GM18870 (cell line): ENCODE results near the gene EIF2B5.

Experiments
- ATAC-seq: cut with Tn5 transposase; IDR thresholded peaks from one replicate; pipeline ENCODE4 v1.9.1; 2021; ENCODE audit warnings: moderate library complexity; ENCODE audit not compliant: unreplicated experiment

EIF2B5 gene

GRCh38 chr3:184172681-184173373 lies 37.7 kb downstream of the EIF2B5 start:
- ATAC-seq = no peak

GRCh38 chr3:184173374-184173722 lies 38.2 kb downstream of the EIF2B5 start:
- no peak for ATAC-seq

DNA sequence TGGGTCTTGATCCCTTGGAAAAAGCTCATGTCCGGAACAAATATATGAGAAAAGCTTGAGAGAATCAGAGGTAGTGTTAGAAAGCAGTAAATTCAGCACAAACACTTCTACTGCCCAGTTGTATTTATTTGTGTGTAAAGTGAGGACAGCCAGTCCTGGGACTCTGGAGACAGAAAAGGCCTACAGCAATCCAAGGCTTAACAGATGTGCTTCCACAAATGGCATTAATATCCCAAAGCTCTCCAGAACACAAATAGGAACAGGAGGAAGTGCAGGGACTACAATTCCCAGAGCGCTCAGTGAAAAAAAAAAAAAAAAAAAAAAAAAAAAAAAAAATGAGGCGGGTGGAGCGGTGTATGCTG lies 39.1 kb downstream of the EIF2B5 start:
- ATAC-seq = no peak

DNA sequence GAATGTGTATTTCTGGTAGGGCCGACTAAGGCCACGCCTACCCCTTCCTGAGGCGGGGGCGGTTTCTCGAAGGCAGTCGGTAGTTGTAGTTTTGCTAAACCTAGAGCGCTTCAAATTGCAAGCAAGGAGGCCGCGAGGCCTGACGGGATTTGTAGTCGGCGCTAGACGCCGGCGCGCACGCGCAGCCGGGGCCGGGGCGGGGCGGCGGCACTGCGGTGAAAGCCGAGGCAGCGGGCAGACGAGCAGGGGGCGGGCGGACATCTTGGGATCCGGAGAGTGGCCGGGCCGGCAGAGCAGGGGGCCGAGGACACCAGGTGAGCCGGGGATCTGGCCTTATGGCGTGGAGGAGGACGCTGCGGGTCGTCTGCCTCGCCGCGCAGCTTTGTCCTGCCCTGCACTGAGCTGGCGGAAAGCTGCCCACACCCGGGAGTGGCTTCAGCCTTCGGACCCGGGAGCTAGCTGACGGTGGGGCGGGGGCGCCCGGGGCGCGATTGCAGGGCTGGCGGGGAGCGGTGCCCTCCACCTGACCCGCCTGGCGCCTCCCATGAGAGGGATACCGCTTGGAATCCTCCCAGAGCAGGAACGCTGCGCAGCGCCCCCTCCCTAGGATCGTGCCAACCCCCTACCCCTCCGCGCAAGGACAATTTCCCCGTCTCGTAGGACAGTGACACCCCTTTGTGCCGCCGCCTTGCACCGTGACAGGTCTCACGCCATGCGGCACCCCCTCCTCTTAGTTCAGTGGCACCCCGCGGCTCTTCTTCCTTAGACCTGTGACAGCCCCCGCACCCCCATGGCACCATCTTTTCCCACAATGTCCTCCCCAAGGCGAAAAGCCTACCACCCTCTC lies 39.7 kb downstream of the EIF2B5 start, which contains the start of gene AP2M1:
Gene AP2M1, plus strand, starts transcription at position 210 of the 847 bp plus-strand sequence. CDS start 2,139 bp downstream, outside the sequence.
- peak; percentile 97 for ATAC-seq

DNA sequence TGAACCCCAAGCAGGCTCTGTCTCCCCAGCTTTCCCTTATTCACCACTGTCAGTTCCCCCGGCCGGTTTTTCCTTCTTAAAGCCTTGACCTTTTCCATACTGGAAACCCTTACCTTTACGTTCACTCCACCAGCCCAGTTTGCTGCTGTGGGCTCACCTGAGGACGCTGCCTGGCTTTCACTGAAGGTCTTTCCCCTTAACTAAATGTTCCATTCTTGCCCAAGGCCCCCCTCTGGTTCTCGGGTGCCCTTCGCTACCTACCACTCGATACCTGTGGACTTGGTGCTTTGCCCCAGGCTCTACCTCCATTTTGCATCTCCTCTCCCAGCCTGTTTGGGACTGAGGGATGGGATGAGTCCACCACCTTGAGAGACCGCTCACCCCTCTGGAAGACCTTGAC lies 40.3 kb downstream of the EIF2B5 start:
- ATAC-seq = no peak

DNA sequence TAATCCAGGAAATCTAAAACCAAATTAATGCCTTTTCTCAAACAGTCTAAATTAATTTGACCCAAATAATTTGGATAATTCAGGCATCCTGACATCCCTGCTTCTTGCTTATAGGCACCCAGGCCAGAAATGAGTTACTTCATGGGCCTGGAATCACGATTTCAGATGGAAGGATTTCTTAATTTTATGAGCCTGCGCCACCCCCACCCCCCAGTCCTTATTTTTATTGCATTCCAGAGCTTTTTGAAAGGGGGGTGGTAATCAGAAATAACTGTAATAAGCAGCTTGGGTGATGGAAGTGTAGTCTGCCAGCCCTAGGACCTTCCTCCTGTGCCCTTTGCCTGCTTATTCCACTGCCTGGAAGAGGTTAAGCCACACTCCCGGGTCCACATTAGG lies 40.8 kb downstream of the EIF2B5 start:
- ATAC-seq = no peak

DNA sequence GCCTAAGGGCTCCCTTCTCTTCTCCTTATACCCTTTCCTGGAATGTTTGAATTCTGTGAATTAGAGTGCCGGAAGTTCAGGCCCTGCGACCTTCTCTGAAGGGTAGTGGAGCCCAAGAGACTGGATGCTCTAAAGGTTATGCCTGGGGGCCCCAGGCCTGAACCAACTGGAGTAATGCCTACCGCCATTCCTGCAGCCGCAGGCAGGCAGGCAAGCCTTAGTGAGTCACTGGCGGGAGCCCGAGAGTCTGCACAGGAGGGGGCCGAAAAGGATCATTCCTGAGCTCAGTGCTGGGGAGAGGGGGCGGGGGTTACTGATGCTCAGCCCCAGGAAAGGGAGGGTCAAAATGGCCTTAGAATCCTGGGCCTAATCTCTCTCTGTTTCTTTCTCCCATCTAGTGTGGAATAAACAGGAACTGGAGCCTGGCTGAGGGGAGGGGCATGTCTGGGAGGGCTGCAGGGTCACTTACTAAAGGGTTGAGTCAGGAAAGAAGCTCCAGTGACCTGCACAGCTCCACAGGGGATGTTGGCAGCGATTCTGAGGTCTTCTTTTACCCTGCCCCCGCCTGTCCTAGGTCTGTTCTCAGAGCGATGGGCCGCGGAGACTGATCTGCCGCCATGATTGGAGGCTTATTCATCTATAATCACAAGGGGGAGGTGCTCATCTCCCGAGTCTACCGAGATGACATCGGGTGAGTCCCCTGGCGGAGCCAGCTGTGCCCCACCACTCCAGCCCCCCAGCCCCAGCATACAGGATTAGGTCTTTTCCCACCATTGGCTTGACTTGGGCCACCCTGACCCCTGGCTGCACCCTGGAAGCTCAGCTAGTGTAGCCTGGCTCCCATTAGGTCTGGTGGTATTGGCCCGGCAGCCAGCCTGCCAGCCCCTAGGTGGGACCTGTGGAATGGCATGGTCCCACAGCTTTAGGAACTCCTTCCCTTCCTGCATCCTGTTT lies 41.5 kb downstream of the EIF2B5 start:
- no peak for ATAC-seq

DNA sequence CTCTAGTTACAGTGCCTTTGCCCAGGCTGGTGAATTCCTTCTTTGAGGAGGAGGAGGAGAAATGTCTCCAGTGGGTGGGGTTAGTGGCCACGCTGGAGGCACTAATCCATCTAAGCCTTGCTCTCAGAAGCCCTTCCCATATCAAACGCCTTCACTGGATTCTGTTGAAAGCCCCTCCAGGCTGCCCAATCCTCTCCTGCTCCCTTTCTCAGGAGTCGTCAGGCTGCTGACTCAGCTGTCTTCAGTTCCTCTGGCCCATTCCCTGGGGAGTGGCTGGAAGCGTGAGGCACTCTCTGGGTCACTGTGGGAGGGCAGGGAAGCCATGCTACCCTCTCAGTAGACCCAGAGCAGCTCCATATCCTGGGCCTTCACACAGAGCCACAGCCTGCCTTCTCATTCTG lies 42.2 kb downstream of the EIF2B5 start:
- no peak for ATAC-seq

DNA sequence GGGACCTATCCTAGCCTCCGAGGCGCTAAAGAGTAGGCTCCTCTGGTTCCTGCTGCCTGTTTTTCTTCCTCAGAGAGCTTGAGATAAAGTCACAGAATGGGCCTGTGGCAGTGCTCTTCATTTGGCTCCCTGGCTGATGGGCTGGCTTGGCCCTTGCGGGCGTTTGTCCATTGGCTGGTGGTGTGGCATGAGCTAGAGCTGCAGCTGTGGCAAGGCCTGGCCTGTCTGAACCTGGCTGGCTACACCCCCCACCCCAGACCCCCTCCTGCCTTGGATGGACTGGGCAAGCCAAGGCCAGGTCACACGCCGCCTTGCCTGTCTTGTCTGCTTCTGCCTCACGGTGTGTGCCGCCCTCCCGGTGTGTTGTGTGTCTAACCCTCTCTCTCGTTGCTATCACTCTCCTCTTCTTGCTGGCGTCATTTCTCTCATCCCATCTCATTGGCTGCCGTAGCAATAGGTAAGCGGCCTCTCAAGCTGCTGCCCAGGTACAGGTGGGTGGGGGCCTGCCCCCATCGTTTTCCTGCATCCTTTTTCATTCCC lies 42.7 kb downstream of the EIF2B5 start:
- no peak for ATAC-seq

- no peak for ATAC-seq
Observed at GRCh38 chr3:184178521-184179138, 43.5 kb downstream of the EIF2B5 start.

GRCh38 chr3:184180165-184180564 lies 45.0 kb downstream of the EIF2B5 start:
- no peak for ATAC-seq

DNA sequence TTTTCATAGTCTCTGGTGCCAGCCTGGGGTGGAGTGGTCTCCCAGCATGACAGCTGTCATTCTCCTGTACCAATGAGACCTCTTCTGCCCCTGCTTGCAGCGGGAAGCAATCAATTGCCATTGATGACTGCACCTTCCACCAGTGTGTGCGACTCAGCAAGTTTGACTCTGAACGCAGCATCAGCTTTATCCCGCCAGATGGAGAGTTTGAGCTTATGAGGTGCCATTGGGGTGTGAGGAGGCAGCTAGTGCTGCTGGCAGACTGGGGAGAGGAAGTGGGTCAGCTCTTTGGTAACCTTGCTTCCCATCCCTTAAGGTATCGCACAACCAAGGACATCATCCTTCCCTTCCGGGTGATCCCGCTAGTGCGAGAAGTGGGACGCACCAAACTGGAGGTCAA lies 46.4 kb downstream of the EIF2B5 start:
- ATAC-seq = no peak

DNA sequence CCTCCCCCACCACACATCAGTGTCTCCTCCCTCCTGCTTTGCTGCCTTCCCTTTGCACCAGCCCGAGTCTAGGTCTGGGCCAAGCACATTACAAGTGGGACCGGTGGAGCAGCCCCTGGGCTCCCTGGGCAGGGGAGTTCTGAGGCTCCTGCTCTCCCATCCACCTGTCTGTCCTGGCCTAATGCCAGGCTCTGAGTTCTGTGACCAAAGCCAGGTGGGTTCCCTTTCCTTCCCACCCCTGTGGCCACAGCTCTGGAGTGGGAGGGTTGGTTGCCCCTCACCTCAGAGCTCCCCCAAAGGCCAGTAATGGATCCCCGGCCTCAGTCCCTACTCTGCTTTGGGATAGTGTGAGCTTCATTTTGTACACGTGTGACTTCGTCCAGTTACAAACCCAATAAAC lies 48.5 kb downstream of the EIF2B5 start:
- ATAC-seq = no peak

DNA sequence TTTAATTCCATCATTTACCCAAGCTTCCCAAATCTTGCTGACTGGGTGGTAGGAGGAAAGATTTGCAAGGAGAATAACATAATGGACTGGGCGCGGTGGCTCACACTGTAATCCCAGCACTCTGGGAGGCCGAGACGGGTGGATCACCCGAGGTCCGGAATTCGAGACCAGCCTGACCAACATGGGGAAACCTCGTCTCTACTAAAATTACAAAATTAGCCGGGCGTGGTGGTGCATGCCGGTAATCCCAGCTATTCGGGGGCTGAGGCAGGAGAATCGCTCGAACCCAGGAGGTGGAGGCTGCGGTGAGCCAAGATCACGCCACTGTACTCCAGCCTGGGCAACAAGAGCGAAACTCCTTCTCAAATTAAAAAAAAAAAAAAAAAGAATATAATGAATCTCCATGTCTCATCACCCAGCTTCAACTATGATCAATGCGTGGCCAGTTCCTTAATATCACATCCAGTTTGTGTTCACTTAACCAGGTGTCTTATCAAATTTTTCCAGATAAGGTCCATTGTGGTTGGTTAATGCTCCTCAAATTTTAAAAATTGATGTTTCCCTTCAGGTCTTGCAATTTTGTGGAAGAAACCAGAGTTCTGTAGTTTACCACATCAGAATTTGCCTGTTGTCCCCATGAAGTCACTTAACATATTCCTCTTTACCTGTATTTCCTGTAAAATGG lies 49.5 kb downstream of the EIF2B5 start:
- no peak for ATAC-seq

GRCh38 chr3:184185461-184186183 lies 50.5 kb downstream of the EIF2B5 start:
- peak; percentile 90 for ATAC-seq

DNA sequence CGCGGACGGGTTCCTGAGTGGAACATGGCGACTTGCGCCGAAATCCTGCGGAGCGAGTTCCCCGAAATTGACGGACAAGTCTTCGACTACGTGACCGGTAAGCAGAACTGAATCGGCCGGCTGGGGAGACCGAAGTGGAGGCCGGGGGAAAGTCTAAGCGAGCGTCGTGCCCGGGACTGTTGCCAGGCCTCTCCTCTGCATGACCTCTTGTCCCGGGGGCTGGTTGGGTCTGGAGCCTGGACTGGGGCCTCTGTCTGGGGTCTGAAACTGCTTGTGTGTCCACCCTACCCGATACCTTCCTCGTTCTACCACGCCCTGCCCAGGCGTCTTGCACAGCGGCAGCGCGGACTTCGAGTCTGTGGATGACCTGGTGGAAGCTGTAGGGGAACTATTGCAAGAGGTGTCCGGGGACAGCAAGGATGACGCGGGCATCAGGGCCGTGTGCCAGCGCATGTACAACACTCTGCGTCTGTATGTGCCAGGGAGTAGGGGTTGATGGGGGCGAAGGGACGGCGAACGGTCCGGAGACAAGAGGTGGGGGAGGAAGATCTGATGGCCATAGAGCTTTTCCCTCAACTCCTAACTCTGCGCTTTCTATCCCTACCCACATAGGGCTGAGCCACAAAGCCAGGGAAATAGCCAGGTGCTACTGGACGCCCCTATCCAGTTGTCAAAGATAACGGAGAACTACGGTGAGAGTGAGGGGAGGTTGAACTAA lies 51.2 kb downstream of the EIF2B5 start, which contains the start of gene ABCF3:
Gene ABCF3, plus strand, starts transcription at position 16 of the 718 bp plus-strand sequence. Its CDS starts 9 bp downstream, at position 25.
- peak; percentile 8 for ATAC-seq

DNA sequence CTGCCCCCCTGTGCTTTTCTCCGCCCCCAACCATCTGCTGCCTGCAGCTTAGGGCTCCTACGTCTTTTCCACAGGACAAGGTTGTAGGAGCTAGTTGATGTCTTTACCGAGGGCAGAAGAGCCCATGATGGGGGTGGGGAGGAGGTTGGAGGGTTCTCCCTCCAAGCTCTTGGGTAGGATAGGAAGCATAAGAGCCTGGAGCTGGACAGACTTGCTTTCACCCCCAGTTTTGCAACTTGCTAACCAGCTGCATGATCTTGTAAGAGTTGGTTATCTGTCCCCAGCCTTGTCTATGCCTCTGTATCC lies 51.7 kb downstream of the EIF2B5 start:
- ATAC-seq = no peak

DNA sequence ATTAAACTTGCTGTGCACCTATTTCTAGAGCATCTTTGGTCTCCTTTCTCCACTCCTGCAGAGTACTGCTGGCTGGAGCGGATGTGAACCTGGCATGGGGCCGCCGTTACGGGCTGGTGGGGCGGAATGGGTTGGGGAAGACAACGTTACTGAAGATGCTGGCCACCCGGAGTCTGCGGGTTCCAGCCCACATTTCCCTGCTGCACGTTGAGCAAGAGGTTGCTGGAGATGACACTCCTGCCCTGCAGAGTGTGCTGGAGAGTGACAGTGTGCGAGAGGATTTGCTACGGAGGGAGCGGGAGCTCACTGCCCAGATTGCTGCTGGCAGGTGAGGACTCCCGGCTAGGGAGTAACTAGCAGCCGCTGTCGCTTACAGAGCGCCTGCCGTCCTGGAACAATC lies 52.9 kb downstream of the EIF2B5 start:
- no peak for ATAC-seq

DNA sequence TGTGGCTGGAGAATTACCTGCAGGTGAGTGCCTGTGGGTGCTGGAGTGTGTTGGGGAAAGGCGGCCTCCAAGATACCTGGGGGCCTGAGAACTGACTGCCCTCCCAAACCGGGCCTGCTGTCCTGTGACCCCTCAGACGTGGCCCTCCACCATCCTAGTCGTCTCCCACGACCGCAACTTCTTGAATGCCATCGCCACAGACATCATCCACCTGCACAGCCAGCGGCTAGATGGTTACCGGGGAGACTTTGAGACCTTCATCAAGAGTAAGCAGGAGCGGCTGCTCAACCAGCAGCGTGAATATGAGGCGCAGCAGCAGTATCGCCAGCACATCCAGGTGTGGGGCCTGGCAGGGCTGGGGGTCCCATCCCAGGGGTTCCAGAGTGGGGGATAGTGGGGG lies 54.3 kb downstream of the EIF2B5 start:
- no peak for ATAC-seq
